GM21390 (cell line): ENCODE results near the gene MRTFA.
A peak's percentile ranks its signal among the peaks of the same experiment; 100 is the strongest.
"Not testable (repeated sequence)": the region's sequence is repeated elsewhere in the genome, so short reads cannot be mapped to it uniquely, and the experiment has no call there.

Source experiments
- ATAC-seq: cut with Tn5 transposase; IDR thresholded peaks from one replicate; pipeline ENCODE4 v1.9.1; 2021; ENCODE audit not compliant: unreplicated experiment

Gene MRTFA

GRCh38 chr22:40502919-40503318, 133.6 kb downstream of the MRTFA start:
- ATAC-seq: no peak

- ATAC-seq: not testable (repeated sequence)
Observed at GRCh38 chr22:40500465-40500786, 136.1 kb downstream of the MRTFA start.

DNA sequence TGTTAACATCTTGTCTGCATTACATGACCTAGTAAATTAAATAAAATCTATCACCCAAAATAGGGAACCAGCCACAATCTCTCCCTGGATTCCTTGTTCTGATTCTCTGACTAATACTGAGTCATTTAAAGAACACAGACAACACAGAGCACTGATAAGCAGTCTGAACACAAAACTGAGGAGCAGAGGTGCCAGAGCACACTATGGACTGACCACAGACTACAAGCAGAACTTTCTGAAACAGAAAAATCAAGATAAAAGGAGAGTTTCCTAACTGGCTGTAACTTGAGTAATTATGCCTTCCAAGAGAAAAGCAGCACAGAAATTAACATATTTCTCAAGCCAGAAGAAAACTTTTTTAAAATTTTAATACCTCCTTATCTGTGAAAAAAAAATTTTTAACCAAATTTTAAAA, 137.3 kb downstream of the MRTFA start:
- ATAC-seq: no peak

DNA sequence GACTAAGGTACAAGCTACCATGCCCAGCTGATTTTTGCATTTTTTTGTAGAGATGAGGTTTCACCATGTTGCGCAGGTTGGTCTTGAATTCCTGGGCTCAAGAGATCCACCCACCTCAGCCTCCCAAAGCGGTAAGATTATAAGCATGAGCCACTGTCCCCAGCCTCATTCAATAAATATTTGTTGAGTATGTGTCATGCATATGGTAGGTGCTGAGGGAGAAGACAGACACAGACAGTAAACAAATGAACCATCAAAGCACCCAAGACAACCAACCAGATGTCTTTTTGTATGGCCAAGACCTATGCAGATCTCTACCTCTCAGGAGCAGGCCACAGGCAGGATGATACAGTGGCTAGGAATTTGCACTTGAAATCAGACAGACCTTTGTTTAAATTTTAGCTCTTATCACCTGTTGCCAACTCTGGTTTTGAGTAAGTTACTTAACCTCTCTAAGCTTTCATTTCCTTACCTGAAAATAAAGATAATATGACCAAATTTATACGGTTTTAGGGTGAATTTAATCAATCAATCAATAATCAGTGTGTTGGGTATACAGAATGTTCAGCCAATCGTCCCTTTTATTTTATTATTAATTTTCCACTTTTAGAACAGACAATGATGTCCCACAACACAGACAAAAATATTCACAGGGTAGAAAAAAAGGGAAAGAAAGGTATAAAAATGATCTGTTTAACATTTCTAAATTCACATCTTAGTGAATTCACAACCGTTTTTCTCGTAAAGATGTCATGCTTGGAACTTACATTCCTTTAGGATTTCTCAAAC, 137.9 kb downstream of the MRTFA start:
- ATAC-seq: no peak

DNA sequence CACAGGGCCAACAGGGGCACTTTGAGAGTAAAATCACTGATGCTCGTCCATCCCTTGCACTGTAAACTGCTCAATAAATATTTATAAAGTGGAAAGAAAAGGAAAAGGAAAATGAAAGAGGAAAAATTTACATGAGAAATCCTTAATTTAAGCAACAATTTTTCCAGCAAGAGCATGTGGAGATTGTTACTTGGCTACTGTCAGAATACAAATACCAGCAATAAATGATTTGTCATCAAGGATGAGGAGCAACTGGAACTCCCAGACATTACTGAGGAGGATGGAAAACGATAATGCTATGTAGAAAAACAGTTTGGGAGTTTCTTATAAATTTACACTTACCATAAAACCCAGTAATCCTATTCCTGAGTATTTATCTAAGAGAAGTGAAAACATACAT, 143.1 kb downstream of the MRTFA start:
- ATAC-seq: no peak

DNA sequence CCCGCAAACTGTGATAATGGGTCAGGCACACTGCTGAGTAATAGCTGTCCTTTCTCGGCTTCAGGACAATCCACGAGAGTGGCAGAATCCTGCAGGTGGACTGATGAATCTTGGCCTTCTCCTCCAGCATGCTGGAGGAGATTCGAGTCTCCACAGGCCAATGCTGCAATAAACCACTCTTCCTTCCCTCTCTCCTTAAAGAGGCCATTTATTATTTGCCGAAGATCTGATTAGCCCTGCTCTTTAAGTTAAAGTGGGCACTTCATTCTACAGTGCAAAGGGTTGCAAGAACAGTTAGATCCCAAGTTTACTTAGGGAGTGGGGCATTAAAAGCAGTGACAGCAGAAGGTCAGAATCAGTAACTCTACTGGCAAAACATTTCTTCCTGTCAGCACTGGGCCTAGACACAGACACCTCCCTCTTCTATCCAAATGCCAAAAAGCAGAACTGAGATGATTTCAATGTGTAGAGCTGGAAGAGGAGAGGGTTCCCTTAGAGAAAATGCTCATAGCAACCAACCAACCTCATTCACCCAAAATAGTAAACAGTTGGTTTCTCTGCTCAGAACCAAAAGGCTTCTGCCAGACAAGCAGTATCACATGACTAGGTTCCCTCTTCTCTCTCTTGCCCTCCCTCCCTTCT, 144.4 kb downstream of the MRTFA start:
- ATAC-seq: peak; percentile 91

- no peak for ATAC-seq
Observed at GRCh38 chr22:40487663-40488249, 148.8 kb downstream of the MRTFA start.

GRCh38 chr22:40486962-40487602, 149.4 kb downstream of the MRTFA start:
- ATAC-seq: no peak

- ATAC-seq: no peak
Observed at GRCh38 chr22:40485813-40486667, 150.5 kb downstream of the MRTFA start.

GRCh38 chr22:40484906-40485669, 151.4 kb downstream of the MRTFA start:
- ATAC-seq: no peak

GRCh38 chr22:40482886-40483285, 153.6 kb downstream of the MRTFA start:
- ATAC-seq: no peak

DNA sequence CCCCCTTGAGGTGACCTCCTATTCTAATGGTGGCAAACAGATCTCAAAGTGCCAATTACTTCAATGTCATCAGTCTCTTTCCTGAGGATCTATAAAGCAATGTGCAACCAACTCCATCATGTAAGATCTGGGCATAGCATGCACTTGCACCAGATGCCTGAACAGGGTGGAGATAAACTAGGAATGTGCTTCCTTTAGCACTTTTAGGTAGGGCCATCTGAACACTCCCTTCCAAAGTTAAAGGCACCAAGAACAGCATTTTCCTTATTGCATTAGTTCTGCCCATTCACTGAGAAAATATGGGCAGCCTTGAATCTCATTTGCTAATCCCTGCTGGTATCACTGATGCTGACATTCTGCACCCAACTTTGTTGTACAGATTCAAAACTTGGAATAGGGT, 154.1 kb downstream of the MRTFA start:
- ATAC-seq: no peak

GRCh38 chr22:40480996-40481395, 155.5 kb downstream of the MRTFA start:
- no peak for ATAC-seq

DNA sequence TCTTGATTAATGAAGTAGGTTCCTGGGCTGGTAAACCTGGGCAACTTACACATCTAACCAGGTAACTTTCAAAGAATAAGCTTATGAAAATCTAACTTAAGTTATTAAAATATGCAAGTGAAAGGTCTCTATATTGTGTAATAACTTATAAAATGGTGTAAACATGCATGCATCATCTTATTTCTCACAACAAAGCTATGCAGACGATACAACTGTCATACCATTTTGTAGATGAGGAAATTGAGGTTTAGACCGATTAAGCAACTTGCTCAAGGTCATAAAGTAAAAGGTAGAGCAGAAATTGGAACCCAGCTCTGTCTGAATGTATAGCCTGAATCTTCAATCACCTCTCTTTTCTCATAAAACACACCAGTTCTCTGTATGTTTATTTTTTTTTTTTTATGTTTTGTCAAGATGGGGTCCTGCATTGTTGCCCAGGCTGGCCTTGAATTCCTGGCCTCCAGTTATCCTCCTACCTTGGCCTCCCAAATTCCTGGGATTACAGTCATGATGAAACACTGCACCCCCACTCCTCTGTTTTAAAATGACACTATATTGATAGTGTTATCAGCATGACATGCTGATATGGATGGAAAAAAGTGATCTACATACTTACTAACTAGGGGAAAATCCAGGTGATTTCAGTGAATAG, 156.5 kb downstream of the MRTFA start:
- no peak for ATAC-seq

DNA sequence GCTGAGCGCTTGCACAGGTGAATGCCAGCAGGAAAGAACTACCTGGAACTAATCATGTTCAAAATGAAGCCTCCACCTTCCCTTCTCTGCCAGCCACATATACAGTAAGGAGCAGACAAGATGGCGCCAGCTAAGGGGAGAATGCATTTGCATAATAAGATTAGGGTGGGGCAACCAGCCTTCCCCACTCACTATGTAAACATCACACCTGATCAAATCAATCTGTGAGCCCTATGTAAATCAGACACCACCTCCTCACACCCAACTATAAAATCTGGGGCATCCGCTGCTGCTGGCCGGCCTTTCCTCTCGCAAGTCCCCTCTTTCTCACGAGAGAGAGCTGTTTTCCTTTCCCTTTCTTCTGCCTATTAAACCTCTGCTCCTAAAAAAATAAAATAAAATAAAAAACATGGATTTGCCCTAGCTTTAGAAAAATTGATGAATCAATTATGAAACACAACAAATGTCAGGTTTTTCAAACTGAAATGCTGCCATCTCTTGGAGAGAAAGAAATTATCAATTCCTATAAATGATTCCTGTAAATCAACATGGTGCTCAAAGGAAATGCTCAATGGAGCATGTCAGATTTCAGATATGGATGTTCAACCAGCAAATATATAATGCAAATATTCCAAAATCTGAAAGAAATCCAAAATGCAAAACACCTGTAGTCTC, 157.3 kb downstream of the MRTFA start:
- no peak for ATAC-seq

- ATAC-seq: no peak
Observed at GRCh38 chr22:40478338-40479125, 158.0 kb downstream of the MRTFA start.

DNA sequence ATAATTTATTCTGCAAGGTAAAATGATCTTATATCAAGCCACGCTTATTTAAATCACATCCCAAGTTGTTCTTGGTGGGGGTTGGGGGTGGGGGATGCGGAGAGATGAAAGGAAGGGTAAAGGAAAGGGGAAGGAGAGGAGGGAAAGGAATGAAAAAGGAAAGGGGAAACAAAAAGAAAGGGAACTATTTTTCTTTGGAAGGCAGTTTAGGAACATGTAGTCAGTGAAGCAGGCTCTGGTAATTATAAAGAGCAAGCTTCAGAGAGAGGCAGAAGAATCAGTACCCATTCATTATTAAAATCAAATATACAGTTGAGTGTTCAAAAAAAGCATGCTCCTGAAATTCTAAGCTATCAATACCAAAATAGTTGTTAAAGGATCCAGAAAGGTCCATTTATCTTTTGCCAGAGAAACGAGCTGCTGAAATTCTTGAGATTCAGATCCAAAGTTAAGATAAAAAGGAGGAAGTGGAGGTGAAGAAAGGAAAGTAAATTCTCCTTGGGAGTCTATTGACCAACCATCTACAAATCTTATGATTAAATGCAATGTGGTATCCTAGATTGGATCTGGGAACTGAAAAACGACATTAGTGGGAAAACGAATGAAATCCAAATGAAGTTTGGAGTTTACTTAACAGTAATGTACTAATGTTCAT, 158.7 kb downstream of the MRTFA start:
- no peak for ATAC-seq

DNA sequence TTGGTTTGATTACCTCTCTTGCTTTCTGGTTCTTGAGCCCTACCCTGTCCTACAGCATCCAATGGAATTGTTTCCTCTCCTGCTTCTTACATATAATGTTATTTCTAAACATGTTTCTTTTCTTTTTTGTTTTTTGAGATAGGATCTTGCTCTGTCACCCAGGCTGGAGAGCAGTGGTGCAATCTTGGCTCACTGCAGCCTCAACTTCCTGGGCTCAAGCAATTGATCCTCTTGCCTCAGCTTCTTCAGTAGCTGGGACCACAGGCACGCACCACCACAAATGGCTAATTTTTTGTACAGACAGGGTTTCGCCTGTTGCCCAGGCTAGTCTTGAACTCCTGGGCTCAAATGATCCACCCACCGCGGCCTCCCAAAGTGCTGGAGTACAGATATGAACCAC, 160.2 kb downstream of the MRTFA start:
- no peak for ATAC-seq
